Spinal cord (tissue), 10 donors: ENCODE results near the gene CWC22. TPM values are rescaled to one million over a fixed set of nuclear protein-coding genes. Genes with fewer than 3 reads are reported as not detected.

ENCODE experiments used
- DNase-seq, 6 donors: peaks; one replicate each; pipeline versions ENCODE4 v3.0.0 to v3.0.0-alpha.2; 2013 to 2015; ENCODE audit warnings: low spot score in 6 of 6, low read depth in 4 of 6
- H3K27ac ChIP-seq: one replicate; pipeline ENCODE4 v1.5.1; 2013; ENCODE audit warnings: low read depth, low read length, control low read depth
- H3K27me3 ChIP-seq: one replicate; pipeline ENCODE4 v1.6.1; 2013; ENCODE audit warnings: low read length; ENCODE audit not compliant: control insufficient read depth, insufficient read depth
- H3K36me3 ChIP-seq: one replicate; pipeline ENCODE4 v1.6.1; 2013; ENCODE audit warnings: low read length; ENCODE audit not compliant: control insufficient read depth, insufficient read depth
- H3K4me1 ChIP-seq: one replicate; pipeline ENCODE4 v1.6.1; 2013; ENCODE audit warnings: low read length; ENCODE audit not compliant: control insufficient read depth, insufficient read depth
- H3K4me3 ChIP-seq: one replicate; pipeline ENCODE4 v1.5.1; 2013; ENCODE audit warnings: low read depth, low read length, control low read depth
- H3K9me3 ChIP-seq: one replicate; pipeline ENCODE4 v1.6.1; 2013; ENCODE audit warnings: low read length; ENCODE audit not compliant: control insufficient read depth, insufficient read depth
- WGBS: methylation state at CpG from one replicate; pipeline ENCODE4 v1.1.5; 2013; ENCODE audit warnings: missing lambda C conversion rate; ENCODE audit not compliant: insufficient coverage; 5-methylcytosine and 5-hydroxymethylcytosine counted together
- polyA plus RNA-seq, 2 donors: library from polyadenylated mRNA; unstranded; fragments of 120-200 nt; gene quantifications; one replicate each; pipeline ENCODE4 v1.2.1, GENCODE V29; 2013; ENCODE audit not compliant: insufficient read length in 2 of 2
- total RNA-seq, 2 donors: library from RNA; depleted of rRNA in 1 of 2; stranded (reverse); fragments of 120-200 nt in 1 of 2; fragments of >200 nt in 1 of 2; gene quantifications; one replicate each; pipeline versions ENCODE4 v1.2.3 to v1.2.4, GENCODE V29; 2013 to 2014
- donor health status: healthy.

The CWC22 gene
- total and polyA plus RNA-seq, 4 donors, result 17.1 to 27.2 (median 21.1) TPM

GRCh38 chr2:179990676-179991317, 16.3 kb downstream of the CWC22 start:
- Histone ChIP-seq H3K4me1 (no peaks in the 10 kb centered on the region), H3K36me3 (peaks cover 9% of the 10 kb centered on the region), H3K4me3 (no peak overlapping the region), H3K27ac (no peak overlapping the region), H3K27me3 (no peaks in the 10 kb centered on the region), H3K9me3 (no peaks in the 10 kb centered on the region)
- 0% methylated on average over 1 of the region's 5 CpGs for WGBS
- no peak for DNase-seq

- Histone ChIP-seq H3K27ac (no peak overlapping the region), H3K27me3 (no peaks in the 10 kb centered on the region), H3K9me3 (no peaks in the 10 kb centered on the region), H3K4me3 (no peak overlapping the region), H3K36me3 (peaks cover 8% of the 10 kb centered on the region), H3K4me1 (no peaks in the 10 kb centered on the region)
- DNase-seq, result no peak
- no CpG with 5 or more reads among the region's 1 CpG for WGBS
Observed at GRCh38 chr2:179987916-179988315, 19.2 kb downstream of the CWC22 start.

GRCh38 chr2:179985163-179985820, 21.8 kb downstream of the CWC22 start:
- H3K4me3 ChIP-seq, result no peak overlapping the region
- DNase-seq, result no peak
- H3K27ac ChIP-seq, result no peak overlapping the region
- H3K9me3 ChIP-seq, result no peaks in the 10 kb centered on the region
- H3K36me3 ChIP-seq, result peaks cover 5% of the 10 kb centered on the region
- H3K4me1 ChIP-seq, result no peaks in the 10 kb centered on the region
- no peaks in the 10 kb centered on the region for H3K27me3 ChIP-seq
- no CpG with 5 or more reads among the region's 5 CpGs for WGBS

DNA sequence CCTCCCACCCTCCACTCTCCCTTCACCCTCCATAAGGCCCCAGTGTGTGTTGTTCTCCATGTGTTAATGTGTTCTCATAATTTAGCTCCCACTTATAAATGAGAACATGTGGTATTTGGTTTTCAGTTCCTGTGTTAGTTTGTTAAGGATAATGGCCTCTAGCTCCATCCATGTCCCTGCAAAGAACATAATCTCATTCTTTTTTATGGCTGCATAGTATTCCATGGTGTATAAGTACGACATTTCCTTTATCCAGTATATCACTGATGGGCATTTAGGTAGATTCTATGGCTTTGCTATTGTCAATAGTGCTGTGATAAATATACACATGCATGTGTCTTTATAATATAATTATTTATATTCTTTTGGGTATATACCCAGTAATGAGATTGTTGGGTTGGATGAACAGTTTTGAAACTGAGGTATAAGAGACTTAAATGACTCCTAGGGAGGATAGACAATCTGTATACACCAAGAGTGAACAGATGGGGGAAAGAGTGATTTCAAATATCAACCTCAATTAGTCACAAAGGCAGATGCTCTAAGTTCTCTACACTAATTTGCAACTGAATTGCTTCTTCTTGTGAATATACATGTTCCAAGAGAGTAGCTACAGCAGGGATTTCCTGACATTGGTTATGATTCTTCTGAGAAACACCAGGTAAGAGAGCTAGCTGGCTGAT, 23.7 kb downstream of the CWC22 start:
- Histone ChIP-seq H3K36me3 (peaks cover 6% of the 10 kb centered on the region), H3K4me3 (no peak overlapping the region), H3K4me1 (no peaks in the 10 kb centered on the region), H3K9me3 (no peaks in the 10 kb centered on the region), H3K27me3 (no peaks in the 10 kb centered on the region), H3K27ac (no peak overlapping the region)
- WGBS, result no CpG with 5 or more reads among the region's 1 CpG
- DNase-seq, result peak in 1 of 6 donors; percentile 7

DNA sequence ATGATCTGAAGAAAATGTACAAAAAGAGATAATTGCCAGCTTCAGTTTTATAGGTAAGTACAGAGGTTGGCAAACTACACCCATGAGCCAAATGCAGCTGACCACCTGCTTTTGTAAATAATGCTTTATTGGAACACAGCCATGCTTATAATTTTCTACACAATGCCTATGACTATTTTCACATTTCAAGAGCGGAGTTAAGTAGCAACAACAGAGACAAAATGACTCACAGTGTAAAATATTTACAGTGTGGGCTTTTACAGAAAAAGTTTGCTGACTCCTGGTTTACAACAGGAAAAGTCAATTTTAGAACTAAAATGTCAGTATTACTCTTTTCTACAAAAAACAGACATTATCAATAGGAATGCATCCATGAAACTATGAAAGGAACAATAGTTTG, 26.0 kb downstream of the CWC22 start:
- Histone ChIP-seq H3K4me3 (no peak overlapping the region), H3K27ac (no peak overlapping the region), H3K9me3 (no peaks in the 10 kb centered on the region), H3K4me1 (no peaks in the 10 kb centered on the region), H3K36me3 (peaks cover 5% of the 10 kb centered on the region), H3K27me3 (no peaks in the 10 kb centered on the region)
- WGBS, result no CpG with 5 or more reads among the region's 1 CpG
- DNase-seq, result no peak

DNA sequence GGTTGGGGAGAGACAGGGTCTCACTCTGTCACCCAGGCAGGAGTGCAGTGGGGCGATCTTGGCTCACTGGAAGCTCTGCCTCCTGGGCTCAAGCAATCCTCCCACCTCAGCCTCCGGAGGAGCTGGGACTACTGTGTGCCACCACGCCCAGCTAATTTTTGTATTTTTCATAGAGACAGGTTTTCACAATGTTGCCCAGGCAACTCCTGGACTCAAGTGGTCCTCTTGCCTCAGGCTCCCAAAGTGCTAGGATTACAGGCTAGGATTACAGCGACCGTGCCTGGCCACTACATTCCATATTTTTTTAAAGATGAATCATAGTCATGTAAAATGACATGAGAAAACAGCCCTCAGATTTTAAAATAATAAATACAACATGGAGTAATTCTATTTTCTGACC, 32.3 kb downstream of the CWC22 start:
- no peak overlapping the region for H3K4me3 ChIP-seq
- no peaks in the 10 kb centered on the region for H3K4me1 ChIP-seq
- H3K27me3 ChIP-seq, result no peaks in the 10 kb centered on the region
- no peaks in the 10 kb centered on the region for H3K9me3 ChIP-seq
- no peak overlapping the region for H3K27ac ChIP-seq
- no peak for DNase-seq
- peaks cover 7% of the 10 kb centered on the region for H3K36me3 ChIP-seq
- WGBS, result 86% methylated on average over 1 of the region's 5 CpGs

DNA sequence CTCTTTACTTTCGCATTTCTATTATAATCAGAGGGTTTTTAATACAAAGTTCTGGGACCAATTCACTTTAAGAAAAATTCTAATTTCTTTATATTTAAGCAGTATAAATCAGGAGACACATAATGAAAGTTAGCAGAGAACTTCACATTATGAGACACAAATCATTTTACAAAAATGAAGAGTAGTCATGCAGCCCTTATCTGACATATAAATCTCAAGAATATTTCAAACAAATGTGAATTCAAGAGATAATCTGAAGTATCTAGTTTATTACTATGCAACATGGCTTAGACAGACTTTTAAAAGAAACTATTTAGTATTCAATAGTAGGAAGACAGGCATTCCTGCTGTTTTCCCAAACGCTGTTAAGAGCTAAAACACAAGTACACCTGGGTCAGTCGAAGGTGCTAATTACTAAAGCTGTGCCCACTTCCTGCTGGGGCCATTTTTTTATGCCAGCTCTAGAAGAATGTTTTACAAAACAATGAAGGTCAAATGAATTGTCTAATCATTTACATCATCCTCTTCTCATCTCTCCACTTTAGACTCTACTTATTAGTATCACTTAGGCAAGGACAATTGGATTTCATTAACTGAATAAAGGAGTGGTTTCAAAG, 40.2 kb downstream of the CWC22 start:
- Histone ChIP-seq H3K4me1 (no peaks in the 10 kb centered on the region), H3K27ac (no peak overlapping the region), H3K36me3 (peaks cover 7% of the 10 kb centered on the region), H3K4me3 (no peak overlapping the region), H3K27me3 (no peaks in the 10 kb centered on the region), H3K9me3 (no peaks in the 10 kb centered on the region)
- no peak for DNase-seq
- WGBS, result no CpG with 5 or more reads among the region's 3 CpGs

DNA sequence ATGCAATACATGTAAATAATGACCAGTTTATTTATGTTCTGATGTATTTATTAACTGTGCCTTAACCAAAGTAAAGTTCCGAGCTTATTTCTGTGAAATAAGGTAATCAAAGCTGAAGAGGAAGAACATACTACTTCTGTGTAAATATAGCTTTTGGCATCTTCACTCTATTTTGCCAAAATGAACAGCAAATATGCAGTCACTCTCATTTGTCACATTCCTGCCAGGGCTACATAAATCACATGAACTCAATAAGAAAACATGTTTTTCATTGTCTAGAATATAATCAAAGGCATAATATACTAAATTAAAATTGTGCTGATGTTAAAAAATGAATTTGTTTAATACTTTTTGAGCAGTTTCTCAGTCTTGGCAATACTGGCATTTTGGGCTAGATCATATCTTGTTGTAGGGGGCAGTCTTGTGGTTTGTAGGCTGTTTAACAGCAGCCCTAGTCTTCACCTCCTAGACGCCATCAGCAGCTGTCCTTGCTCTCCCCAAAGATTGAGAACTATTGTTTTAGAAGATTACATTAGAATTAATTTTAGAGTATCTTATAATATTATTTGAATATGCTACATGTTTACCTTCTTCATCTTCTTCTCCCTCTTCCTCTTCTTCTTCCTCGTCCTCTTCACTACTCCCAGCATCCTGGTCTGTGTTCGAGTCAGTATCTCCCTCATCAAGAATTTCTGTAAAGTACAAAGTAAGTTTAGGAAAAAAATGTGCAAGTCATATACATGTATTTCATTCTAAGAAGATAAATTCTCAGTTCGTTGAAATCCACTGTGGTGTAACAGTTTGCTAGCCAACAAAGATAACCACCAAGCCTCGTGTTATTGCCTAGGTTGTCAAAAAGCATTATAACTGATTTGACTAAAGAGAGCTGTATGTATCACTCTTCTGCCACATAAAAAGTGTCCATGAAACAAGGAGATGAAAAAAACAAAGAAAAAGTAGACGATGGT, 41.5 kb downstream of the CWC22 start:
- H3K27me3 ChIP-seq, result no peaks in the 10 kb centered on the region
- peaks cover 7% of the 10 kb centered on the region for H3K36me3 ChIP-seq
- H3K9me3 ChIP-seq, result no peaks in the 10 kb centered on the region
- H3K4me1 ChIP-seq, result no peaks in the 10 kb centered on the region
- no CpG with 5 or more reads among the region's 7 CpGs for WGBS
- DNase-seq, result no peak
- no peak overlapping the region for H3K4me3 ChIP-seq
- H3K27ac ChIP-seq, result no peak overlapping the region

DNA sequence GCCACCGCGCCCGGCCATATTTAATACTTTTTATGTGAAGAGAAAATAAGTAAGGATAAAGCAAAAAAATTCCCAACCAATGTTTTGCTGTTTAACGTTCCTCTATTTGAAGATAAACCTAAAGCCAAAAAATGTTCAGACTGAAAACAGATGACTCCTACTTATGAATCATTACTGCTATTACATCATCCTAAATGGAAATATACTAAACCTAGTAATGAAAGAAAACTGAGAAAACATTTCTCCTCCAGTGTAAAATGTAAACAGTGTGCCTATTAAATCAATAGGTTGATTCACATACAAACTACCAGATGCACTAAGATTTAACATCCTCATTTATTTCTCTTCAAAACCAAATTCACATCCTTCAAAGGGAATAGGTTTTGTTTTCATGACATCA, 43.5 kb downstream of the CWC22 start:
- DNase-seq, result no peak
- no peak overlapping the region for H3K4me3 ChIP-seq
- no peaks in the 10 kb centered on the region for H3K27me3 ChIP-seq
- no peaks in the 10 kb centered on the region for H3K4me1 ChIP-seq
- H3K9me3 ChIP-seq, result no peaks in the 10 kb centered on the region
- no CpG with 5 or more reads among the region's 4 CpGs for WGBS
- H3K27ac ChIP-seq, result no peak overlapping the region
- peaks cover 7% of the 10 kb centered on the region for H3K36me3 ChIP-seq
